GM12873 (cell line): ENCODE data around the gene SNHG17.

Experiments
- TF ChIP-seq, protein P1 (sequence below): IDR thresholded peaks from 2 replicates; pipeline ENCODE4 v1.5.1; 2012; ENCODE audit warnings: low read depth, mild to moderate bottlenecking, moderate library complexity, low read length, control low read depth; ENCODE audit not compliant: insufficient read depth; ENCODE audit errors: missing control alignments

Gene SNHG17

DNA sequence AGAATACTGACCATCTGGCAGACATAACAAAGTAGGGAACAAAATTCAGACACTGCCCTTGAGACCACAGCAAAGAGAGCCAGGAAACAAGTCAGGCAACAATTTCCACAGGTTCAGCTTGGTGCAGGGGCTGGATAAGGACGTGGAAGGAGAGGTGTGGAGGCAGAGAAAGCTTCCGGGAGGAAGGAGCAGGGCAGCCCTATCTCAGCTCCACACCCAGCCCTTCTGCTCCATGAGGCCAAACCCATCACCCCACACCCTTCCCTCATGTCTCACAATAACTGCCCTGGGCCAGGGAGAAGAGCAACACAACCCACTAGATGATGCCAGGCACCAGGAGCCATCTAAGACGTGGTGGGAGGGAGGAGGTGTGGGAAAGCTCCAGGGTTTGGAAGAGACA lies 5.8 kb downstream of the SNHG17 start:
- TF ChIP-seq, protein P1, sequence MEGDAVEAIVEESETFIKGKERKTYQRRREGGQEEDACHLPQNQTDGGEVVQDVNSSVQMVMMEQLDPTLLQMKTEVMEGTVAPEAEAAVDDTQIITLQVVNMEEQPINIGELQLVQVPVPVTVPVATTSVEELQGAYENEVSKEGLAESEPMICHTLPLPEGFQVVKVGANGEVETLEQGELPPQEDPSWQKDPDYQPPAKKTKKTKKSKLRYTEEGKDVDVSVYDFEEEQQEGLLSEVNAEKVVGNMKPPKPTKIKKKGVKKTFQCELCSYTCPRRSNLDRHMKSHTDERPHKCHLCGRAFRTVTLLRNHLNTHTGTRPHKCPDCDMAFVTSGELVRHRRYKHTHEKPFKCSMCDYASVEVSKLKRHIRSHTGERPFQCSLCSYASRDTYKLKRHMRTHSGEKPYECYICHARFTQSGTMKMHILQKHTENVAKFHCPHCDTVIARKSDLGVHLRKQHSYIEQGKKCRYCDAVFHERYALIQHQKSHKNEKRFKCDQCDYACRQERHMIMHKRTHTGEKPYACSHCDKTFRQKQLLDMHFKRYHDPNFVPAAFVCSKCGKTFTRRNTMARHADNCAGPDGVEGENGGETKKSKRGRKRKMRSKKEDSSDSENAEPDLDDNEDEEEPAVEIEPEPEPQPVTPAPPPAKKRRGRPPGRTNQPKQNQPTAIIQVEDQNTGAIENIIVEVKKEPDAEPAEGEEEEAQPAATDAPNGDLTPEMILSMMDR, result no peak

DNA sequence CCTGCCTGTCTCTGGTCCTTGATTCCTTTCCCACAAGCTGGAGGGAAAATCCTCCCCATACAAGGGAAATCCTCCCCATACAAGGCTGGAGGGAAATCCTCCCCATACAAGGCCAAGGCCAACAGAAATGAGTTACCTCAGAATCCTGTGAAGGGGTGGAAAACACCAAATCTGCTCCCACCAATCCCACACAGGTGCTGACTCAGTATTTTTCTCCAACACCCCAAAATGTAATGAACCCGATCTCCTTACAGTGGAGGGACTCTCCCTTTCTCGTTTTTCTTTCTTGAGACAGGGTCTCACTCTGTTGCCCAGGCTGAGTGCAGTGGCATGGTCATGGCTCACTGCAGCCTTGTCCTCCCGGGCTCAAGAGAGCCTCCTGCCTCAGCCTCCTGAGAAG lies 6.3 kb downstream of the SNHG17 start:
- TF ChIP-seq, protein P1, result no peak

DNA sequence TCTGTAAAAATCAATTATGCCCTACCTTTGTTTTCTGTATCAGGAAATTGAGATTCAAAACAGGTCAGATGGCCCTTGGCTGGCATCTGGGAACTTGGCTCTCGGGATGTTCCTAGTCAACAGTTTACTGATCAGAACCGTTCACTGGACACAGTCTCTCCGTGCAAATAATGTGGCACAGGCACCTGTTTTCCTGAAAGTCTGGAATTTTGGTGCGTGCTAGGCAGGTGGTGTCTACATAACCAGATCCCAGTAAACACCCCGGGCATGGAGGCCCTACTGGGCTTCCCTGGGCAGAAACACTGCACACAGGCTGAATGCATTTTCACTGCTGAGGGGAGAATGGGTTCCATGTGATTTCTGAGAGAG lies 7.5 kb downstream of the SNHG17 start:
- TF ChIP-seq, protein P1, result no peak

DNA sequence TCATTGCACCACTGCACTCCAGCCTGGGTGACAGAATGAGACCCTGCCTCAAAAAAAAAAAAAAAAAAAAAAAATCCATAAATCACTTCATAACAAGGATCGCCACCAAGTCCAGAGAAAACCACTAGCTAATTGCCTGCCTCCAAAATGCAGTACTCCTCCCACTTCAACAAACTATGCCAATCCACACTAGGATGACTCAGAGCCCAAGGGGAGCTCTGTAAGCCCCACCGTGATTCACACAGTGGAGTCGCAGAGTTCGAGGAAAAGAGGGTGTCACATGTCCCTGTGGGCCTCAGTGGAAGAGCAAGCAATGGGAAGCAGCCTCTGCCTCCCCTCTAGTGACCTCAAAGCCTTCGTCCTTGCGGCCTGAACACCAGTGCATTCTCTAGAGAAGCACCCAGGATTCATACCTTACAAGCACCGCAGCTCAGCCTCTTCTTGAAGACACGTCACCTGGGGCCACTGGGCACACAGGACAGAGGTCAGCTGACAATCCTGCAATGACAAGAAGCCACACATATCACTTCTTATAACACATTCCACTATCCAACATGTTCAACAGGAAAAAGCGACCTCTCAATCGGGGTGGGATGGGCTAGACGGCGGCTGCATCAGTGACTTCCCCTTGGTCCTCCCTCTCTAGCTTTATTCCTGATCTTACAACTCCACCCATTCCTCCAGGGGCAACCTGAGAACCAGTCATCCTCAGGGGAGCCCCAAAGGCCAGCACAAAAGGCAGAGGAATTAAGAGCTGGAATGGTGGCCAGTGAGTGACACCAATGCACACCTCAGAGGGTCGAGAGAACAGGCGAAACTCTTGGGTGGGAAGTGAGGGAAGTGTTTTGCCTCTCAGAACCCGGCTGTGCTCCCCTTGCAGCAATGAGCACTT lies 8.9 kb downstream of the SNHG17 start:
- TF ChIP-seq, protein P1, result no peak

DNA sequence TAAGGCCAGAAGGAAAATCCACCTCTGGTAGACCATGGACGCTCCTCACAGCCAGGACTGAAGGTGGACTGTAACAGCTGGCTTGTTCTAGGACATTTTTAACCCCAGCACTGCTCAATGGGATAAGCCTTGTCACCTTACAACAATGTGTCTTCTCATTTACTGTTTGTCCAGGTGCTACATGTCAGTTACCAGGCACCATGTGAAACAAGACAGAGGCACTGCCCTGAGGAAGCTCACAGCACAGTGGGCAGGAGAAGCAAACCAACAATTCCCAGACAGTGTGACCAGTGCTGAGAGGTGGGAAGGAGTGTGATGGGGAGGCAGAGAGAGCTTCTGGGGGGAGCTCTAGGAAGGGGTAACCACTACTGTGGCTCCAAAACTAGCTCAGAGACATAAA lies 10.7 kb downstream of the SNHG17 start:
- TF ChIP-seq, protein P1, result no peak

DNA sequence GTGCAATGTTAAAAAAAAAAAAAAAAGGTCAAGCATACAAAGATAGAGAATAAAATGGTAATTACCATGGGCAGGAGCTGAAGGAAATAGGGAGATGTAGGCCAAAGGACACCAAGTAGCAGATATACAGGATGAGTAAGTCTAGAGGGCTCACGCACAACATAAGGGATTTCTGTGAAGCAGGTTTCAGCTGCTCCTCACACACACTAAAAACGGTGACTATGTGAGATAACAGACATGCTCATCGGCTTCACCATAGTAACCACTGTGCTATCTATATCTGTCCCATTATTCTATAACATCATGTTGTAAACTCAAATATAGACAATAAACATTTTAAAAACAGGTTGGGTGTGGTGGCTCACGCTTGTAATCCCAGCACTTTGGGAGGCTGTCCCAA lies 11.6 kb downstream of the SNHG17 start:
- TF ChIP-seq, protein P1, result no peak

DNA sequence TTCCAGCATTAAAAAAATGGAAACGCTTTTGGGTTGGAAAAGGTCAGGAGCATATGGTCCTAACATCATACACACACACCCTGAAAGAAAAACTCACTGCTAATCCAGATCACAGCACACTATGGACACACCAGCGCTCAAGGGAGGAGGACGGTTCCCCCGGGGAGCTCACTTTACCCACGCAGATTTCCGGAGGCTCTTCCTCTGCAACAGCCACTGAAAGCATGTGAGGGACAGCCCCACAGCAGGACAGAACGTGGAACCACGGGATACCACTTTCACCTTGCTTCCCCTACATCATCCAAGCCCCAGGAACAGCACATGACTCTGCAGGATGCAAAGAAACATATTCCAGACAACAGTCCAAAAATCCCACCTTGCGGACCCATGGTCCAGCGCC lies 13.2 kb downstream of the SNHG17 start:
- TF ChIP-seq, protein P1, result no peak
